ENCODE measurements around the gene SIGLEC5. TPM values are rescaled to one million over a fixed set of nuclear protein-coding genes. Genes with fewer than 3 reads are reported as not detected.
"Not testable (repeated sequence)": the region's sequence is repeated elsewhere in the genome, so short reads cannot be mapped to it uniquely, and the experiment has no call there.

SIGLEC5 gene
- total RNA-seq, 1 experiment from 2014 or later, result not detected

DNA sequence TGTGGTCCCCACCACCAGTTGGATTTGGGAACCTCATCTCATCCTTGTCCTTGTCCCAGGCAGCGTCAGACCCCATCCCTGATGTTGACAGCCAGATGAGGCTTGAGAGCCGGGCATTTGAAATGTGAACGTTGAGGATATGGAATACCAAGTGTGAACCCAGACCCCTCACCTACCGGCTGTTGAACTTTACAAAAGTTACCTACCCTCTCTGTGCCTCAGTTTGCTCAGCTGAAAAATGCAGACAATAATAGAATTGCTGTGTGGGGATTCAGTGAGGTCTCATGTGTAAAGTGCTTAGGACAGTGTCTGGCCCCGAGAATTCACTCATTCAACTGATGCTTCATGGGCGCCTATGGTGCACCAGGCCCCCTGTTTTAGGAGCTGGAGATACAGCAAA is 17.1 kb upstream of the SIGLEC5 start:
- no peaks in the 10 kb centered on the region for H3K9me3 ChIP-seq (ENCODE audit: low read length)
- no peak overlapping the region for H3K4me2 ChIP-seq (ENCODE audit: low read length)
- ATAC-seq (no peak), DNase-seq (no peak)
- H3K9me2 ChIP-seq (replicated peaks; ENCODE audit: low read length), result no peaks in the 10 kb centered on the region
- H3K27me3 ChIP-seq (ENCODE audit: low read length), result peaks cover 78% of the 10 kb centered on the region
- H3K9ac ChIP-seq (ENCODE audit: low read length), result no peak overlapping the region
- no peak overlapping the region for H3K4me3 ChIP-seq (ENCODE audit: low read length)
- no peaks in the 10 kb centered on the region for H3K4me1 ChIP-seq (ENCODE audit: insufficient read depth, low read length)
- H3K27ac ChIP-seq (ENCODE audit: low read length), result no peak overlapping the region
- CTCF ChIA-PET, result no interaction called here
- H3F3A ChIP-seq (ENCODE audit: low read length, unreplicated experiment), result no peaks in the 10 kb centered on the region
- no TSS peak for BruUV-seq (replicated peaks)
- H2AFZ ChIP-seq (ENCODE audit: low read length), result no peak overlapping the region
- H3K79me2 ChIP-seq (ENCODE audit: low read length), result no peaks in the 10 kb centered on the region
- intact Hi-C loops (cut with micrococcal nuclease), result no loop called here
- POLR2A ChIA-PET (ENCODE audit: unreplicated experiment), result no interaction called here
- TF ChIP-seq CTCF (conservative IDR thresholded peaks at IDR 0.05; ENCODE audit: low read depth, low read length) (no peak), EZH2 (IDR thresholded peaks at IDR 0.05; ENCODE audit: low read length, unreplicated experiment) (no peak), EZH2phosphoT487 (IDR thresholded peaks at IDR 0.05; ENCODE audit: borderline replicate concordance, low read length) (no peak)
- H3K36me3 ChIP-seq (ENCODE audit: low read depth, low read length), result no peaks in the 10 kb centered on the region
- H4K20me1 ChIP-seq (ENCODE audit: low read length), result no peaks in the 10 kb centered on the region

GRCh38 chr19:51646730-51647129 is 16.5 kb upstream of the SIGLEC5 start, which contains the start of gene SIGLEC14:
SIGLEC14 (minus strand) TSS chr19:51646825; CDS start chr19:51646759, 66 bp downstream.
- H3K9ac ChIP-seq (ENCODE audit: low read length); H3K9me3 ChIP-seq (ENCODE audit: low read length); POLR2A ChIA-PET (ENCODE audit: unreplicated experiment); ATAC-seq; intact Hi-C loops (cut with micrococcal nuclease); H3F3A ChIP-seq (ENCODE audit: low read length, unreplicated experiment); H2AFZ ChIP-seq (ENCODE audit: low read length); H3K4me3 ChIP-seq (ENCODE audit: low read length); H3K27ac ChIP-seq (ENCODE audit: low read length); H4K20me1 ChIP-seq (ENCODE audit: low read length); CTCF ChIA-PET; H3K4me1 ChIP-seq (ENCODE audit: insufficient read depth, low read length); BruUV-seq (replicated peaks); H3K36me3 ChIP-seq (ENCODE audit: low read depth, low read length); H3K79me2 ChIP-seq (ENCODE audit: low read length); H3K4me2 ChIP-seq (ENCODE audit: low read length); DNase-seq; H3K9me2 ChIP-seq (replicated peaks; ENCODE audit: low read length): not testable (repeated sequence)
- peaks cover 79% of the 10 kb centered on the region for H3K27me3 ChIP-seq (ENCODE audit: low read length)

- peaks cover 81% of the 10 kb centered on the region for H3K27me3 ChIP-seq (ENCODE audit: low read length)
Observed at GRCh38 chr19:51644636-51645271, 14.6 kb upstream of the SIGLEC5 start.

More at GRCh38 chr19:51644636-51645271, 14.6 kb upstream of the SIGLEC5 start:
- DNase-seq, result no peak
- no peak overlapping the region for H3K4me3 ChIP-seq (ENCODE audit: low read length)
- H3K79me2 ChIP-seq (ENCODE audit: low read length), result no peaks in the 10 kb centered on the region
- no peak for ATAC-seq
- H3K4me2 ChIP-seq (ENCODE audit: low read length), result no peak overlapping the region
- H3K4me1 ChIP-seq (ENCODE audit: insufficient read depth, low read length), result no peaks in the 10 kb centered on the region
- no peak overlapping the region for H3K27ac ChIP-seq (ENCODE audit: low read length)
- no peaks in the 10 kb centered on the region for H3F3A ChIP-seq (ENCODE audit: low read length, unreplicated experiment)
- H3K9ac ChIP-seq (ENCODE audit: low read length), result no peak overlapping the region
- intact Hi-C loops (cut with micrococcal nuclease), result no loop called here
- no peaks in the 10 kb centered on the region for H3K9me3 ChIP-seq (ENCODE audit: low read length)
- H3K9me2 ChIP-seq (replicated peaks; ENCODE audit: low read length), result no peaks in the 10 kb centered on the region
- TF ChIP-seq CTCF (conservative IDR thresholded peaks at IDR 0.05; ENCODE audit: low read depth, low read length) (no peak), EZH2 (IDR thresholded peaks at IDR 0.05; ENCODE audit: low read length, unreplicated experiment) (peak; percentile 36), EZH2phosphoT487 (IDR thresholded peaks at IDR 0.05; ENCODE audit: borderline replicate concordance, low read length) (no peak)
- H4K20me1 ChIP-seq (ENCODE audit: low read length), result no peaks in the 10 kb centered on the region
- CTCF ChIA-PET, result no interaction called here
- H2AFZ ChIP-seq (ENCODE audit: low read length), result no peak overlapping the region
- BruUV-seq (replicated peaks), result no TSS peak
- POLR2A ChIA-PET (ENCODE audit: unreplicated experiment), result no interaction called here
- no peaks in the 10 kb centered on the region for H3K36me3 ChIP-seq (ENCODE audit: low read depth, low read length)

All from PC-3 (cell line).